HL-60/S4 treated with phorbol 12-myristate 13-acetate at 8.2 ng/mL for 4 days and 3 days (cell line): ENCODE measurements around the gene ZBTB46.

Experiments
- in situ Hi-C: fragments of 300-500 bp; cut with MboI; formaldehyde crosslinking; loops from 2 replicates; pipeline ENCODE4 v1.15.0; 2022; ENCODE audit warnings: low sequenced_read_pairs

Gene ZBTB46

DNA sequence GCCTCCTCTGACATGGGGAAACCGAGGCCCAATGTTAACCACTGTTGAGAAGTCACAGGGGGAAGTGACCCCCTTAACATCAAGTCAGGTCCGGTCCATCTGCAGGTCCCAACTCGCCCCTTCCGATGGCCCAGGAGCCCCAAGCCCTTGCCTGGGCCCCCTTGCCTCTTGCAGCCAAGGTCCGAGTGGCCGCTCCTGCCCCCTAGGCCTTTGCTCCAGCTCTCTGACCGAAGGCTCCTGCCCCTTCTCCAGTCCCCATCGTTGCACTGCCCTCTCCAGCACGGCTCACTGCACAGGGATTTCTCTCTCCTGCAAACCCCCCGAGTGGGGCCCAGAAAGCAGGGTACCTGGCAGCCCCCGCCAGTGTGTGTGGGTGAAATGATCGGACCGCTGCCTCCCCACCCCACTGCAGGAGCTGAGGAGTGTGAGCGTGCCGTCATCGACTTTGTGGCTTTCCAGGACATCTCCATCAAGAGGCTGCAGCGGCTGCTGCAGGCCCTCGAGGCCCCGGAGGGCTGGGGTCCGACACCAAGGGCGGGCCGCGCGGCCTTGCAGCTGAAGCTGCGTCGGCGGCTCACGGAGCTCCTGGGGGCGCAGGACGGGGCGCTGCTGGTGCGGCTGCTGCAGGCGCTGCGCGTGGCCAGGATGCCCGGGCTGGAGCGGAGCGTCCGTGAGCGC lies 133.1 kb downstream of the ZBTB46 start:
- in situ Hi-C loops, result no loop called here

- in situ Hi-C loops, result no loop called here
Observed at GRCh38 chr20:63697357-63697867, 133.7 kb downstream of the ZBTB46 start.

DNA sequence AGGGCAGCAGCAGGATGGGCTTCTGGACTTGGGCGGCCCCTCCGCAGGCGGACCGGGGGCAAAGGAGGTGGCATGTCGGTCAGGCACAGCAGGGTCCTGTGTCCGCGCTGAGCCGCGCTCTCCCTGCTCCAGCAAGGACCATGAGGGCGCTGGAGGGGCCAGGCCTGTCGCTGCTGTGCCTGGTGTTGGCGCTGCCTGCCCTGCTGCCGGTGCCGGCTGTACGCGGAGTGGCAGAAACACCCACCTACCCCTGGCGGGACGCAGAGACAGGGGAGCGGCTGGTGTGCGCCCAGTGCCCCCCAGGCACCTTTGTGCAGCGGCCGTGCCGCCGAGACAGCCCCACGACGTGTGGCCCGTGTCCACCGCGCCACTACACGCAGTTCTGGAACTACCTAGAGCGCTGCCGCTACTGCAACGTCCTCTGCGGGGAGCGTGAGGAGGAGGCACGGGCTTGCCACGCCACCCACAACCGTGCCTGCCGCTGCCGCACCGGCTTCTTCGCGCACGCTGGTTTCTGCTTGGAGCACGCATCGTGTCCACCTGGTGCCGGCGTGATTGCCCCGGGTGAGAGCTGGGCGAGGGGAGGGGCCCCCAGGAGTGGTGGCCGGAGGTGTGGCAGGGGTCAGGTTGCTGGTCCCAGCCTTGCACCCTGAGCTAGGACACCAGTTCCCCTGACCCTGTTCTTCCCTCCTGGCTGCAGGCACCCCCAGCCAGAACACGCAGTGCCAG lies 134.3 kb downstream of the ZBTB46 start, which contains the start of gene TNFRSF6B:
TSS of gene TNFRSF6B (plus strand) at position 25 of the 729 bp plus-strand sequence. CDS start at position 141, 116 bp downstream.
- in situ Hi-C loops, result no loop called here

DNA sequence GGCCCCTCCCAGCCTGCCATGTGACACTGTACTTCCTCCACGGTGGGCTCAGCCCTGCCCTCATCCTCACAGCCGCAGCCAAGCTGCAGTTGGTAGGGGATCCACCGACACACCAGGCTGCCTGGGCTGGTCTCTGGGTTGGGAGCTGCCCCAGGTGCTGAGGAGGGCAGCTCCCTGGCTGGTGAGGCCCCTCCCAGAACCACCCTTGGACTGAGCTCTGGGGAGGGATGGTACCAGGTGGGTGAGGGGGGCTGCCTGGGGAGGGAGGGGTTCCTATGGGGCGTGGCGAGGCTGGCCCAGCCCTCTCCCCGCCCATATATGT lies 134.8 kb downstream of the ZBTB46 start:
- in situ Hi-C loops, result no loop called here

DNA sequence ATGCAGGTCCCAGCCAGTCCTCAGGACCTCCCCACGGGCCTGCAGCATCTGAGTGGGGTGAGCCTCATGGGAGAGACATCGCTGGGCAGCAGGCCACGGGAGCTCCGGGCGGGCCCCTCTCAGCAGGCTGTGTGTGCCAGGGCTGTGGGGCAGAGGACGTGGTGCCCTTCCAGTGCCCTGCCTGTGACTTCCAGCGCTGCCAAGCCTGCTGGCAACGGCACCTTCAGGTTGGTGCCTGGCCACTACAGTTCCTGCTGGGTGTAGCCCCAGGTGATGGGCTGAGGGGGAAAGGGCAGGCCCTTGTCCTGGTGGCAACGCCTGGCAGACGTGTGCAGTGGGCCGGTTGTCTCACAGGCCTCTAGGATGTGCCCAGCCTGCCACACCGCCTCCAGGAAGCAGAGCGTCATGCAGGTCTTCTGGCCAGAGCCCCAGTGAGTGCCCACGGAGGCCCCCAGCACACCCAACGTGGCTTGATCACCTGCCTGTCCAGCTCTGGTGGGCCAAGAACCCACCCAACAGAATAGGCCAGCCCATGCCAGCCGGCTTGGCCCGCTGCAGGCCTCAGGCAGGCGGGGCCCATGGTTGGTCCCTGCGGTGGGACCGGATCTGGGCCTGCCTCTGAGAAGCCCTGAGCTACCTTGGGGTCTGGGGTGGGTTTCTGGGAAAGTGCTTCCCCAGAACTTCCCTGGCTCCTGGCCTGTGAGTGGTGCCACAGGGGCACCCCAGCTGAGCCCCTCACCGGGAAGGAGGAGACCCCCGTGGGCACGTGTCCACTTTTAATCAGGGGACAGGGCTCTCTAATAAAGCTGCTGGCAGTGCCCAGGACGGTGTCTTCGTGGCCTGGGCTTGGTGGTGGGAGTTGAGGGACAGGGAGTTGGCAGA lies 135.4 kb downstream of the ZBTB46 start:
- in situ Hi-C loops, result no loop called here

DNA sequence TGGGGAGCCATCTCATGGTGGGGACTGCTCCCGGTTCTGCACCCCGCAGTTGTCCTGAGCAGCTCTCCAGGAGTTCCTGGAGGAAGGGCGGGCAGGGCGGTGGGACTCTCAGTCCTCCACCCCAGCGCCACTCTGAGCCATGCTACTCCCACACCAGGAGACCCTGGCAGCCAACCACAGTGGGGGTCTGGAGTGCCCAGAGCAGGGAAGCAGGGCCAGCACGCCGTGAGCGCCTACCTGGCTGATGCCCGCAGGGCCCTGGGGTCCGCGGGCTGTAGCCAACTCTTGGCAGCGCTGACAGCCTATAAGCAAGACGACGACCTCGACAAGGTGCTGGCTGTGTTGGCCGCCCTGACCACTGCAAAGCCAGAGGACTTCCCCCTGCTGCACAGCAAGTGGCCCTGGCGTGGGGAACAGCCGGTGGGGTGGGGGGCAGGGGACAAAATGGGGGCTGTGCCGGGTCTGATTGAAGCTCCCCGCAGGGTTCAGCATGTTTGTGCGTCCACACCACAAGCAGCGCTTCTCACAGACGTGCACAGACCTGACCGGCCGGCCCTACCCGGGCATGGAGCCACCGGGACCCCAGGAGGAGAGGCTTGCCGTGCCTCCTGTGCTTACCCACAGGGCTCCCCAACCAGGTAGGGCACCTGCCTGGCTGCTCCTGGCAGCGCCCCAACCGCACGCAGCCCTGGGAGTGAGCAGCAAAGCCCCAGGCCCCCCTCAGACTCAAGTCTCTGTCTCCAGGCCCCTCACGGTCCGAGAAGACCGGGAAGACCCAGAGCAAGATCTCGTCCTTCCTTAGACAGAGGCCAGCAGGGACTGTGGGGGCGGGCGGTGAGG lies 136.3 kb downstream of the ZBTB46 start:
- in situ Hi-C loops, result no loop called here

GRCh38 chr20:63693733-63694583 lies 137.1 kb downstream of the ZBTB46 start:
- in situ Hi-C loops, result no loop called here
